Adrenal gland (tissue), 19 donors: ENCODE data around the gene RIMS3. TPM values are rescaled to one million over a fixed set of nuclear protein-coding genes. Genes with fewer than 3 reads are reported as not detected.

Experiments
- DNase-seq, 7 donors: peaks; one replicate each; pipeline ENCODE4 v3.0.0-alpha.2; 2019 to 2020
- H3K27ac ChIP-seq, 5 donors: fragments of 200-600 bp; sonication (generic) in 4 of 5; 1 replicate in 3 of 5; 2 replicates in 2 of 5; pipeline versions ENCODE4 v1.5.1 to v1.8.0; 2016 to 2020; ENCODE audit warnings: mild to moderate bottlenecking in 1 of 5
- H3K27me3 ChIP-seq: fragments of 200-600 bp; 2 replicates; pipeline ENCODE4 v1.8.0; 2021
- H3K36me3 ChIP-seq, 2 donors: fragments of 200-600 bp; replicated peaks in 1 of 2; 1 replicate in 1 of 2; 2 replicates in 1 of 2; pipeline versions ENCODE4 v1.5.1 to v1.8.0; 2018 to 2022
- H3K4me1 ChIP-seq, 2 donors: fragments of 200-600 bp; replicated peaks in 1 of 2; 1 replicate in 1 of 2; 2 replicates in 1 of 2; pipeline versions ENCODE4 v1.5.1 to v1.8.0; 2018 to 2021
- H3K4me3 ChIP-seq, 4 donors: fragments of 200-600 bp; sonication (generic) in 3 of 4; one replicate each; pipeline ENCODE4 v1.5.1; 2016 to 2018
- H3K9me3 ChIP-seq, 3 donors: fragments of 200-600 bp; sonication (generic) in 1 of 3; replicated peaks in 1 of 3; 1 replicate in 2 of 3; 2 replicates in 1 of 3; pipeline versions ENCODE4 v1.5.1 to v1.8.0; 2016 to 2021
- CTCF ChIP-seq, 6 experiments: fragments of 450-650 bp in 4 of 6; fragments of 200-600 bp in 2 of 6; sonication (generic) in 1 of 6; IDR thresholded peaks; 1 replicate in 5 of 6; 2 replicates in 1 of 6; pipeline versions ENCODE4 v1.5.1 to v1.8.0; 2016 to 2021; ENCODE audit warnings: antibody characterized with exemption in 6 of 6, mild to moderate bottlenecking in 2 of 6, moderate library complexity in 1 of 6
- POLR2A ChIP-seq, 2 donors: fragments of 450-650 bp; IDR thresholded peaks; one replicate each; pipeline ENCODE4 v1.6.1; 2017; ENCODE audit warnings: antibody characterized with exemption in 2 of 2, mild to moderate bottlenecking in 2 of 2, moderate library complexity in 1 of 2
- WGBS, 4 donors: extraction: QIAGEN DNeasy Blood & Tissue Kit in 2 of 4; methylation state at CpG; one replicate each; pipeline versions ENCODE4 v1.1.5 to v1.1.7; 2013 to 2017; 5-methylcytosine and 5-hydroxymethylcytosine counted together
- intact Hi-C, 2 donors: fragments of 100-400 bp; cut with DNase I; formaldehyde crosslinking; loops; one replicate each; pipeline versions ENCODE4 v1.14.1 to v1.15.0; 2022 to 2023
- long read RNA-seq, 10 donors: library from polyadenylated mRNA in 3 of 10; unstranded in 2 of 10; stranded (forward) in 1 of 10; transcript quantifications; one replicate each; pipeline ENCODE4 v2.0.0 and lab custom pipeline, GENCODE V29; 2021 to 2026
- polyA plus RNA-seq, 3 donors: library from polyadenylated mRNA; stranded (reverse); fragments of 200-250 nt in 2 of 3; fragments of 350-450 nt in 1 of 3; fragmentation: Illumina TruSeq in 1 of 3; extraction: RNeasy Lipid Tissue Mini Kit (QIAGEN cat#74804) in 1 of 3; gene quantifications; one replicate each; pipeline ENCODE4 v1.2.3, GENCODE V29; 2013 to 2014
- total RNA-seq, 9 donors: library from RNA; depleted of rRNA in 4 of 9; stranded (reverse); fragments of >200 nt in 4 of 9; fragments of 120-200 nt in 1 of 9; fragmentation: NEBNext Ultra II Directional in 1 of 9; extraction: Animal tissue kit (Norgen Biotek cat#: 25700) in 1 of 9; gene quantifications; one replicate each; pipeline versions ENCODE4 v1.1.0 to v1.2.4, GENCODE V29; 2013 to 2023
- donor health status: healthy with polysubstance abuse.
- donor health status: Bipolar disorder and iron deficiency.
- donor health status: DM: yes; HTN: yes; CAD: no.
- donor health status: DM: no; HTN: no; CAD: no.
- donor health status: DM: no; HTN: no; CAD: no.
- donor health status: DM: yes; HTN: yes; CAD: no.

RIMS3 gene
- total RNA-seq (10 to 100 TPM in 1 of 9 donors, 1 to 10 TPM in 8; 1.6 to 10.3 (median 3.2) TPM), polyA plus RNA-seq (1 to 10 TPM in 2 of 3 donors, under 1 TPM in 1; 0.84 to 5.1 (median 3.9) TPM)
- long read RNA-seq, donor 1: 0 reads
- long read RNA-seq, donor 2: 0 reads
- long read RNA-seq, donor 3: 0 reads
- long read RNA-seq, donor 4: 0 reads
- long read RNA-seq, donor 5: 0 reads
- long read RNA-seq, donor 6, full-length matches to known transcripts: 1 of 5 reads
- long read RNA-seq, donor 6, partial matches to known transcripts: 0 of 5 reads
- long read RNA-seq, donor 6, other reads (novel, unspliced or antisense): 4 of 5 reads
- long read RNA-seq, donor 7: 0 reads
- long read RNA-seq, donor 8, full-length matches to known transcripts: 1 of 1 reads
- long read RNA-seq, donor 8, partial matches to known transcripts: 0 of 1 reads
- long read RNA-seq, donor 8, other reads (novel, unspliced or antisense): 0 of 1 reads
- long read RNA-seq, donor 9: 0 reads
- long read RNA-seq, donor 10: 0 reads

GRCh38 chr1:40665335-40666171 lies at the start of gene RIMS3:
TSS of gene RIMS3 (minus strand) at chr1:40665682. CDS start at chr1:40641925, 23,757 bp downstream.
- 1% methylated on average over 10 to 59 of the region's 59 CpGs for WGBS, 4 donors
- TF ChIP-seq POLR2A (IDR thresholded peaks at IDR 0.05): peak in 1 of 2 donors; percentile 31
- no peak for TF ChIP-seq CTCF (IDR thresholded peaks at IDR 0.05)
- DNase-seq: peak; percentile 70 to 86 (median 75)
- peaks cover 10 to 15% of the 10 kb centered on the region in 2 donors for H3K4me1 ChIP-seq
- H3K9me3 ChIP-seq: no peaks in the 10 kb centered on the region
- intact Hi-C loops: loop anchor here (5.0 to 10.0 kb wide), 2 partner anchors 38 to 51 kb away; no protein-coding TSS in a partner anchor
- peak within 1 kb of the TSS in 1 of 5 donors; percentile 34 for H3K27ac ChIP-seq
- peak within 1 kb of the TSS in 2 of 4 donors; percentile 39 to 95 for H3K4me3 ChIP-seq
- no peaks in the 10 kb centered on the region for H3K36me3 ChIP-seq
- no peaks in the 10 kb centered on the region for H3K27me3 ChIP-seq

DNA sequence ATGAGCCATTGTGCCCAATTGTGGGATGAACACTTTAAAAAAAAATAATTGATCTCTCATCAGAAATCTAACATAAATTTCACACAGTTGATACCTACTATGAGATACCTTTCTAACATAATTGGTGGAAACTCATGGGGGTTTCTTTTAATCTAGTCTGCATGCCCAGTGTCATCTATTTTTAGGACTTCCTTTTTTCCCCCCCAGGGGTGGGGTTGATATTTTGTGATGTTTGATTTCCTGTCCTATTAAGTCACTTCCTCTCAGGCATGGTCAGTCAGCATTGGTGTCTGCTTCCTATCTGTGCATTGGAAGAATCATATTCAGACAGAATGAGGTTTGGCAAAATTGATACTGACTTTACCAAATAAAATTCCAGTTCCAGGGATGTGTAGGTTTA lies 47.5 kb upstream of the RIMS3 start:
- peak in 2 of 7 donors; percentile 23 to 37 for DNase-seq
- H3K4me1 ChIP-seq: peaks cover 48 to 81% of the 10 kb centered on the region in 2 donors
- intact Hi-C loops: no loop called here

DNA sequence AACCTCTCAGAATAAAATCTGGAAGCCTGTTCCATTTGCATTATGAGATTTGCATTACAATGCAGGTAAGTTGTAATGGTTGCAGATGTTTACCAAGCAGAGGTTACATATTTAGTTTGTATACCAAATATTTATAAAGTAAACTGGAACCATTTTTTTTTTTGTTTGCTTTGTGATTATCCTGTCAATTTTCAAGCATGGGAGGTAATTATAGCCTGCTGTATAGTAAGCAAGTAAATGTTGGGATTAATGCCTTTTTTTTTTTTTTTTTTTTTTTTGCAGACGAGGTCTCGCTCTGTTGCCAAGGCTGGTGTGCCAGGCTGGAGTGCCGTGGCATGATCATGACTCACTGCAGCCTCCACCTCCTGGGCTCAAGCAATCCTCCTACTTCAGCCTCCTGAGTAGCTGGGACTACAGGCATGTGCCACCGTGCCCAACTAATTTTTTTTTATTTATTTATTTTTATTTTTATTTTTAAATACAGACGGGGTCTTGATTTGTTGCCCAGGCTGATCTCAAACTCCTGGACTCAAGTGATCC lies 47.0 kb upstream of the RIMS3 start:
- intact Hi-C loops: no loop called here
- Histone ChIP-seq H3K27ac (peak overlapping the region in 3 of 5 donors; percentile 56 to 67 (median 61)), H3K4me3 (no peak overlapping the region), H3K4me1 (peaks cover 48 to 79% of the 10 kb centered on the region in 2 donors), H3K27me3 (no peaks in the 10 kb centered on the region), H3K36me3 (no peaks in the 10 kb centered on the region), H3K9me3 (no peaks in the 10 kb centered on the region)
- no peak for TF ChIP-seq CTCF (IDR thresholded peaks at IDR 0.05)
- no peak for TF ChIP-seq POLR2A (IDR thresholded peaks at IDR 0.05)
- peak in 5 of 7 donors; percentile 18 to 56 (median 23) for DNase-seq
- WGBS, 4 donors: 49 to 66% (median 53%) methylated on average over 5 of the region's 5 CpGs

More for the DNA sequence above, 47.5 kb upstream of the RIMS3 start:
- no peak overlapping the region for H3K4me3 ChIP-seq
- TF ChIP-seq POLR2A (IDR thresholded peaks at IDR 0.05): no peak
- TF ChIP-seq CTCF (IDR thresholded peaks at IDR 0.05): no peak
- peak overlapping the region in 4 of 5 donors; percentile 14 to 67 (median 44) for H3K27ac ChIP-seq
- no peaks in the 10 kb centered on the region for H3K36me3 ChIP-seq
- H3K9me3 ChIP-seq: no peaks in the 10 kb centered on the region
- no peaks in the 10 kb centered on the region for H3K27me3 ChIP-seq
